Natural killer cell (primary cell): ENCODE data around the gene NUBPL. TPM values are rescaled to one million over a fixed set of nuclear protein-coding genes. Genes with fewer than 3 reads are reported as not detected.

Experiments used
- ATAC-seq, 3 donors: fragments of 150-1000 bp in 2 of 3; fragments of 200-7000 bp in 1 of 3; cut with Tn5 transposase; 1 replicate in 1 of 3; 2 replicates in 2 of 3; pipeline ENCODE4 v1.10.0; 2021; ENCODE audit warnings: mild to moderate bottlenecking in 2 of 3, moderate library complexity in 2 of 3
- DNase-seq, 2 donors: peaks; one replicate each; pipeline versions ENCODE4 v3.0.0 to v3.0.0-alpha.2; 2013 to 2021; ENCODE audit warnings: mixed read lengths in 1 of 2
- H3K27ac ChIP-seq: one replicate; pipeline ENCODE4 v1.5.1; 2013; ENCODE audit warnings: mild to moderate bottlenecking, low read length
- H3K27me3 ChIP-seq: one replicate; pipeline ENCODE4 v1.6.1; 2013; ENCODE audit warnings: low read length; ENCODE audit not compliant: control insufficient read depth, insufficient read depth
- H3K36me3 ChIP-seq: one replicate; pipeline ENCODE4 v1.6.1; 2013; ENCODE audit warnings: low read length; ENCODE audit not compliant: control insufficient read depth, insufficient read depth
- H3K4me1 ChIP-seq: one replicate; pipeline ENCODE4 v1.6.1; 2013; ENCODE audit warnings: low read length; ENCODE audit not compliant: control insufficient read depth, insufficient read depth
- H3K4me3 ChIP-seq: one replicate; pipeline ENCODE4 v1.5.1; 2013; ENCODE audit warnings: low read length
- H3K9me3 ChIP-seq: one replicate; pipeline ENCODE4 v1.6.1; 2013; ENCODE audit warnings: low read length; ENCODE audit not compliant: control insufficient read depth, insufficient read depth
- H3K27ac Mint-ChIP-seq, 2 donors: one replicate each; pipeline ENCODE4 v1.8.0; 2022; ENCODE audit warnings: mild to moderate bottlenecking in 2 of 2, mixed read lengths in 2 of 2, moderate library complexity in 1 of 2
- H3K27me3 Mint-ChIP-seq, 2 donors: one replicate each; pipeline ENCODE4 v1.8.0; 2022; ENCODE audit warnings: low read depth in 2 of 2, mixed read lengths in 2 of 2
- H3K36me3 Mint-ChIP-seq: one replicate; pipeline ENCODE4 v1.8.0; 2022; ENCODE audit warnings: mixed read lengths
- H3K4me1 Mint-ChIP-seq, 2 donors: one replicate each; pipeline ENCODE4 v1.8.0; 2022; ENCODE audit warnings: mixed read lengths in 2 of 2
- H3K4me3 Mint-ChIP-seq: one replicate; pipeline ENCODE4 v1.8.0; 2022; ENCODE audit warnings: mild to moderate bottlenecking, moderate library complexity, mixed read lengths
- H3K9me3 Mint-ChIP-seq, 2 donors: one replicate each; pipeline ENCODE4 v1.8.0; 2022; ENCODE audit warnings: mixed read lengths in 2 of 2
- CTCF ChIP-seq: fragments of 200-600 bp; IDR thresholded peaks from one replicate; pipeline ENCODE4 v1.8.0; 2022; ENCODE audit warnings: antibody characterized with exemption
- WGBS: methylation state at CpG from one replicate; pipeline ENCODE4 v1.1.7; 2013; ENCODE audit warnings: missing lambda C conversion rate; ENCODE audit not compliant: insufficient coverage; 5-methylcytosine and 5-hydroxymethylcytosine counted together
- intact Hi-C: fragments of 100-400 bp; cut with micrococcal nuclease; formaldehyde crosslinking; loops from one replicate; pipeline ENCODE4 v1.14.2; 2022
- total RNA-seq, 4 donors: library from RNA; stranded (reverse); fragments of 120-200 nt in 1 of 4; gene quantifications; one replicate each; pipeline versions ENCODE4 v1.2.3 to v1.2.4, GENCODE V29; 2013 to 2022

Gene NUBPL
- total RNA-seq, 3 donors from 2014 or later (not counting 1 experiment from before 2014, with no cell fraction given): 7.1 to 8.5 (median 7.5) TPM

DNA sequence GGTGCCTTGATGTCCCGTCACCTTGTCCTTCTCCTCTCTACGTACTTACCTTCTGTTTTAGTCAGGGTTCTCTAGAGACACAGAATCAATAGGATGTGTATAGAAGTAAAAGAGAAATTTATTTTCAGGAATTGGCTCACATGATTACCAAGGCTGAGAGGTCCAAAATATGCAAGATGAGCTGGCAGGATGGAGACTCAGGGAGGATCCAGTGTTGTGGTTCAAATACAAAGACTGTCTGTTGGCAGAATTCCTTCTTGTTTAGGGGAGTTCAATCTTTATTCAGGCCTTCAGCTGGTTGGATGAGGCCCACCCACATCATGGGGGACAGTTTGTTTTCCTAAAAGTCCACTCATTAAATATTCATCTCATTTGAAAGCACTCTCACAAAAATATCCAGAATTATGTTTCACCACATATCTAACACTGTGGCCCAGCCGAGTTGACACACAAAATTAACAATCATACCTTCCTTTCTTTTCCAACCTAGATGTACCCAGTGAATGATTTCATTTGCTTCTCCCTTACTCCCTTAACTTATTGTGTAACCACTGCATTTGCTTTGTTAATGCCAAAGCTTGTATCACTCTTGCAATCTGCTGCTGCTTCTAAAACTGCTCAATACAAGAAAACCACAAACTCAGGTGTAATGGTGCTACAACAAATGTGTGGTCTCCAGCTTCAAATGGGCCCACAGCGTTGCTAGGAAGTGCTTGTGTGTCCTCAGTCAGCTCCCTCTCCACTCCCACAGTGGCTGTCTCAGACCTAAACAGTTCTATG lies 320.5 kb downstream of the NUBPL start:
- TF ChIP-seq CTCF: no peak
- intact Hi-C loops: no loop called here
- Histone ChIP-seq H3K4me3 (no peak overlapping the region), H3K27ac (no peak overlapping the region), H3K9me3 (no peaks in the 10 kb centered on the region), H3K4me1 (no peaks in the 10 kb centered on the region), H3K27me3 (no peaks in the 10 kb centered on the region), H3K36me3 (no peaks in the 10 kb centered on the region)
- WGBS: 81% methylated on average over 2 of the region's 4 CpGs
- H3K4me3 Mint-ChIP-seq: no peak overlapping the region
- H3K9me3 Mint-ChIP-seq: peaks cover 2% of the 10 kb centered on the region in 2 donors
- H3K4me1 Mint-ChIP-seq: no peaks in the 10 kb centered on the region
- H3K27ac Mint-ChIP-seq: no peak overlapping the region
- H3K27me3 Mint-ChIP-seq: peaks cover 0 to 3% of the 10 kb centered on the region in 2 donors
- H3K36me3 Mint-ChIP-seq: no peaks in the 10 kb centered on the region
- ATAC-seq: no peak
- no peak for DNase-seq

GRCh38 chr14:31884238-31884637 lies 323.0 kb downstream of the NUBPL start:
- Mint-ChIP-seq H3K4me3 (no peak overlapping the region), H3K27ac (no peak overlapping the region), H3K9me3 (peaks cover 2 to 3% of the 10 kb centered on the region in 2 donors), H3K36me3 (no peaks in the 10 kb centered on the region), H3K4me1 (no peaks in the 10 kb centered on the region), H3K27me3 (peaks cover 0 to 3% of the 10 kb centered on the region in 2 donors)
- Histone ChIP-seq H3K4me1 (no peaks in the 10 kb centered on the region), H3K27ac (no peak overlapping the region), H3K9me3 (no peaks in the 10 kb centered on the region), H3K36me3 (no peaks in the 10 kb centered on the region), H3K27me3 (no peaks in the 10 kb centered on the region), H3K4me3 (no peak overlapping the region)
- DNase-seq: no peak
- no peak for ATAC-seq
- intact Hi-C loops: no loop called here
- 100% methylated on average over 1 of the region's 2 CpGs for WGBS
- no peak for TF ChIP-seq CTCF

GRCh38 chr14:31884776-31885379 lies 323.7 kb downstream of the NUBPL start:
- WGBS: 80% methylated on average over 6 of the region's 7 CpGs
- H3K27ac ChIP-seq: no peak overlapping the region
- Mint-ChIP-seq H3K4me3 (no peak overlapping the region), H3K9me3 (peaks cover 2 to 3% of the 10 kb centered on the region in 2 donors), H3K27me3 (no peaks in the 10 kb centered on the region), H3K36me3 (no peaks in the 10 kb centered on the region), H3K4me1 (no peaks in the 10 kb centered on the region), H3K27ac (no peak overlapping the region)
- H3K9me3 ChIP-seq: no peaks in the 10 kb centered on the region
- H3K36me3 ChIP-seq: no peaks in the 10 kb centered on the region
- no peaks in the 10 kb centered on the region for H3K4me1 ChIP-seq
- ATAC-seq (no peak), DNase-seq (no peak)
- H3K4me3 ChIP-seq: no peak overlapping the region
- no peak for TF ChIP-seq CTCF
- intact Hi-C loops: no loop called here
- no peaks in the 10 kb centered on the region for H3K27me3 ChIP-seq
